Fibroblast of lung (primary cell): ENCODE data around the gene ARID1B. TPM values are rescaled to one million over a fixed set of nuclear protein-coding genes. Genes with fewer than 3 reads are reported as not detected.

Experiments
- DNase-seq, 2 donors: peaks; one replicate each; pipeline versions ENCODE4 v3.0.0 to v3.0.0-alpha.2; 2010; ENCODE audit warnings: low read depth in 2 of 2
- H2AFZ ChIP-seq: 2 replicates; pipeline ENCODE4 v1.5.1; 2012; ENCODE audit warnings: low read length, control low read depth, inconsistent platforms
- H3K27ac ChIP-seq: 2 replicates; pipeline ENCODE4 v1.5.1; 2011; ENCODE audit warnings: low read length, control low read depth; ENCODE audit not compliant: insufficient read depth
- H3K27me3 ChIP-seq: 2 replicates; pipeline ENCODE4 v1.5.1; 2011; ENCODE audit warnings: mild to moderate bottlenecking, low read length; ENCODE audit not compliant: control insufficient read depth, insufficient read depth
- H3K36me3 ChIP-seq: 2 replicates; pipeline ENCODE4 v1.5.1; 2011; ENCODE audit warnings: low read length; ENCODE audit not compliant: control insufficient read depth, insufficient read depth
- H3K4me1 ChIP-seq: 2 replicates; pipeline ENCODE4 v1.5.1; 2011; ENCODE audit warnings: low read length; ENCODE audit not compliant: control insufficient read depth, insufficient read depth; ENCODE audit errors: extremely low read depth
- H3K4me2 ChIP-seq: 2 replicates; pipeline ENCODE4 v1.5.1; 2011; ENCODE audit warnings: low read length, control low read depth; ENCODE audit not compliant: insufficient read depth; ENCODE audit errors: extremely low read depth
- H3K4me3 ChIP-seq, 4 experiments: fragments of 200-600 bp in 1 of 4; sonication (generic) in 1 of 4; replicated peaks in 1 of 4; 2 replicates each; pipeline ENCODE4 v1.5.1; 2011 to 2016; ENCODE audit warnings: low read length in 4 of 4, low read depth in 3 of 4, mild to moderate bottlenecking in 3 of 4, control low read depth in 2 of 4, inconsistent platforms in 1 of 4, mixed read lengths in 1 of 4; ENCODE audit not compliant: insufficient read depth in 1 of 4; ENCODE audit errors: control extremely low read depth in 1 of 4
- H3K79me2 ChIP-seq: 2 replicates; pipeline ENCODE4 v1.5.1; 2012; ENCODE audit warnings: mild to moderate bottlenecking, low read length, inconsistent platforms; ENCODE audit not compliant: control insufficient read depth, insufficient read depth
- H3K9ac ChIP-seq: 2 replicates; pipeline ENCODE4 v1.5.1; 2011; ENCODE audit warnings: mild to moderate bottlenecking, low read length, control low read depth; ENCODE audit not compliant: insufficient read depth
- H3K9me3 ChIP-seq: 2 replicates; pipeline ENCODE4 v1.5.1; 2012; ENCODE audit warnings: low read depth, low read length; ENCODE audit not compliant: control insufficient read depth, insufficient read depth
- H4K20me1 ChIP-seq: 2 replicates; pipeline ENCODE4 v1.5.1; 2011; ENCODE audit warnings: low read length; ENCODE audit not compliant: control insufficient read depth, insufficient read depth; ENCODE audit errors: extremely low read depth
- CTCF ChIP-seq, 2 donors: IDR thresholded peaks in 1 of 2; conservative IDR thresholded peaks in 1 of 2; 1 replicate in 1 of 2; 2 replicates in 1 of 2; pipeline ENCODE4 v1.5.1; 2011 to 2012; ENCODE audit warnings: low read length in 2 of 2, control low read depth in 1 of 2, inconsistent platforms in 1 of 2, low read depth in 1 of 2, mild to moderate bottlenecking in 1 of 2
- EZH2 ChIP-seq: IDR thresholded peaks from 2 replicates; pipeline ENCODE4 v1.5.1; 2012; ENCODE audit warnings: low read length, control low read depth, mild to moderate bottlenecking; ENCODE audit errors: missing control alignments
- polyA plus RNA-seq, 2 donors: library from polyadenylated mRNA; depleted of rRNA in 1 of 2; stranded (reverse) in 1 of 2; unstranded in 1 of 2; fragments of >200 nt; gene quantifications; 2 replicates each; pipeline ENCODE4 v1.2.1, GENCODE V29; 2011 to 2012; ENCODE audit warnings: missing spikeins in 1 of 2
- total RNA-seq: library from RNA; depleted of rRNA; stranded (reverse); fragments of >200 nt; gene quantifications from 2 replicates; pipeline ENCODE4 v1.2.1, GENCODE V29; 2014

The ARID1B gene
- total and polyA plus RNA-seq, 2 donors (not counting 1 experiment from before 2014, with no cell fraction given), result 15.4 to 41.9 TPM

GRCh38 chr6:156885562-156885961 is 108.4 kb downstream of the ARID1B start:
- H3K79me2 ChIP-seq, result peaks cover 21% of the 10 kb centered on the region
- no peaks in the 10 kb centered on the region for H4K20me1 ChIP-seq
- no peak overlapping the region for H3K4me3 ChIP-seq
- no peak overlapping the region for H3K4me2 ChIP-seq
- no peak overlapping the region for H2AFZ ChIP-seq
- no peak for DNase-seq
- H3K9ac ChIP-seq, result no peak overlapping the region
- no peaks in the 10 kb centered on the region for H3K27me3 ChIP-seq
- no peaks in the 10 kb centered on the region for H3K4me1 ChIP-seq
- no peaks in the 10 kb centered on the region for H3K36me3 ChIP-seq
- H3K27ac ChIP-seq, result no peak overlapping the region
- no peak for TF ChIP-seq EZH2
- TF ChIP-seq CTCF (conservative IDR thresholded peaks at IDR 0.05 in 1 of 2, IDR thresholded peaks at IDR 0.05 in 1 of 2; ENCODE audit: low read depth in 1 of 2, low read length in 2 of 2), result no peak
- H3K9me3 ChIP-seq, result no peaks in the 10 kb centered on the region

DNA sequence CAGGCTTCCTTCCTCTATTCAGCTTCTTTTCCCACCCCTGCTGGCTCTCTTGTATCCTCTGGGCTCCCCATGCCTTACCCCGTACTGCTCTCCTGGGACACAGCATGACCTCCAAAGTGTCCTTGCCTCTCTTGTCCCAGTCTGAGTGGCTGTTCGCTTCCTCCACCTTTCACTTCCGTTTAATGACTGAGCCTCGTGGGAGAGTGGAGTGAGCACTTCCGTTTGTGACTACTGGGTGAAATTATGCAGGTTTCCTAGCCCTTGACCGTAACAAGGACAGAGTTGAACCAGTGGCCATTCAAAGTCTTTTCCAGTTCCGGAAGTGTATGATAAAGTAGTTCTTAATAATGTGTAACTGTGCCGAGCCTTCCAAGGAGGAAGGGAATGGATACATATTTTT is 109.2 kb downstream of the ARID1B start:
- TF ChIP-seq EZH2 (no peak), CTCF (conservative IDR thresholded peaks at IDR 0.05 in 1 of 2, IDR thresholded peaks at IDR 0.05 in 1 of 2; ENCODE audit: low read depth in 1 of 2, low read length in 2 of 2) (no peak)
- Histone ChIP-seq H4K20me1 (no peaks in the 10 kb centered on the region), H3K4me2 (no peak overlapping the region), H2AFZ (no peak overlapping the region), H3K27ac (no peak overlapping the region), H3K4me3 (no peak overlapping the region), H3K4me1 (no peaks in the 10 kb centered on the region), H3K79me2 (peaks cover 22% of the 10 kb centered on the region), H3K27me3 (no peaks in the 10 kb centered on the region), H3K9me3 (no peaks in the 10 kb centered on the region), H3K9ac (no peak overlapping the region), H3K36me3 (no peaks in the 10 kb centered on the region)
- DNase-seq, result peak in 1 of 2 donors; percentile 30

DNA sequence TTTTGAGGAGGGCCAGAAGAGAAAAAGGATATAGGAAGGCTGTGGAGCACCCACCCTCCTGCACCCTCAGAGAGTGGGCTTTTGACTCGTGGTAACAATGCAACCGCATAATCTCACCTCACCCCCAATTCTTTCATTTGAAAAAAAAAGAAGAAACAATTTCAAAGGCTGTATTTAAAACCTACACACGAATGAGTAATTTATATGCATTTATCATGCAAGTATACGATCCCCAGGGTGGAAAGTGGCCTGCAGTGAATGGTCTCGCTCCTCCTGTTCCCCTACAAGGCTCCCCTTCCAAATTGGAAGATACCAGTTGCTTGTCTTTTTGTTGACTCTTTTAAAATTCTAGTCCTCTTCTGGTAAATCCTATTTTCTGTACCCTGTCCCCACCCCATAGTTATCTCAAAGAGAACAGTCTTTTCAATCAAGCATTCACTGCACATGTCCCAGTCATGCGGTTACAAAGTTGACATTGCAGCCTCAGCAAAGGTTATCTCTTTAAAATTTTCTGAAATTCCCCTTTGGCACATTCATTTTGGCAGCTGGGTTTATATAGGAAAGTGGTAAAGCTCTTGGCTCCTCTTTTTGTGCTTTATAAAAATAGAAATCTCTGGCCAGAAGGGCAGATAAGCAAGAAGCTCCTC is 110.6 kb downstream of the ARID1B start:
- Histone ChIP-seq H3K27ac (no peak overlapping the region), H3K79me2 (peaks cover 17% of the 10 kb centered on the region), H3K4me2 (no peak overlapping the region), H3K4me1 (no peaks in the 10 kb centered on the region), H3K36me3 (no peaks in the 10 kb centered on the region), H2AFZ (no peak overlapping the region), H3K9ac (no peak overlapping the region), H4K20me1 (no peaks in the 10 kb centered on the region), H3K27me3 (no peaks in the 10 kb centered on the region), H3K9me3 (no peaks in the 10 kb centered on the region), H3K4me3 (no peak overlapping the region)
- TF ChIP-seq EZH2 (no peak), CTCF (conservative IDR thresholded peaks at IDR 0.05 in 1 of 2, IDR thresholded peaks at IDR 0.05 in 1 of 2; ENCODE audit: low read depth in 1 of 2, low read length in 2 of 2) (no peak)
- DNase-seq, result no peak
